Erythroblast (primary cell): ENCODE results near the gene FAM151B.
"Not testable (repeated sequence)": the region's sequence is repeated elsewhere in the genome, so short reads cannot be mapped to it uniquely, and the experiment has no call there.

Experiments used
- DNase-seq, 2 experiments: peaks; one replicate each; lab custom pipeline; 2025; lab: John Stamatoyannopoulos, UW
- GATA1 ChIP-seq: IDR thresholded peaks from 2 replicates; pipeline ENCODE4 v1.6.1; 2011; ENCODE audit warnings: low read depth, mild to moderate bottlenecking, control low read depth, low read length, moderate library complexity
- POLR2A ChIP-seq: IDR thresholded peaks from 2 replicates; pipeline ENCODE4 v1.6.1; 2011; ENCODE audit warnings: mild to moderate bottlenecking, low read length

Gene FAM151B

DNA sequence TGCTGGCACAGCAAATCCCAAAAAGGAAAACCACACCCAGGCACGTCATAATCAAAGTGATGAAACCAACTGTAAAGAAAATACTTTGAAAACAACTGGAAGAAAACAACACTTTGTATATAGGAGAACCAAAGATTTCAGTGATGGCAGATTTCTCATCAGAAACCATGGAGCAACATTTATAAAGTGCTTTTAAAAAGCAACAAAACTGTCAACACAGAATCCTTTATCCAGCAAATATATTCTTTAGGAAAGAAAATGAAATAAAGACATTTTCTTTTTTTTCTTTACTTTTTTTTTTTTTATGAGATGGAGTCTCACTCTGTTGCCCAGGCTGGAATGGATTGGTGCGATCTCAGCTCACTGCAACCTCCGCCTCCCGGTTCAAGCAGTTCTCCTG is 5.3 kb upstream of the FAM151B start:
- no peak for DNase-seq
- TF ChIP-seq POLR2A, result no peak
- TF ChIP-seq GATA1, result no peak

DNA sequence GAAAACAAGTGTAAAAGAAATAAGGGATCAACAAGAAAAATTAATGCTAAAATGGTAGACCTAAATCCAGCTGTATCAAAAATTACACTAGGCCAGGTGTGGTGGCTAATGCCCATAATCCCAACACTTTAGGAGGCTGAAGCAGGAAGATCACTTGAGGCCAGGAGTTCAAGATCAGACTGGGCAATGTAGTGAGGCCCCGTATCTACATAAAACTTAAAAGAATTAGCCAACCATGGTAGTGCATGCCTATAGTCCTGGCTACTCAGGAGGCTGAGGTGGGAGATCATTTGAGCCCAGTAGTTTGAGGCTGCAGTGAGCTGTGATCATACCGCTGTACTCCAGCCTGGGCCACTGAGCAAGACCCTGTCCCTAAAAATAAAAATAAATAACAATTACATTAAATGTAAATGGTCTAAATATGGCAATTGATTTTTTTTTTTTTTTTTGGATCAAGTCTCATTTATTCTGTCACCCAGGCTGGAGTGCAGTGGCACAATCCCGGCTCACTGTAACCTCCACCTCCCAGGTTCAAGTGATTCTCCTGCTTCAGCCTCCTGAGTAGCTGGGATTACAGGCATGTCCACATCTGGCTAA is 4.2 kb upstream of the FAM151B start:
- DNase-seq, result no peak
- TF ChIP-seq GATA1 (no peak), POLR2A (no peak)

DNA sequence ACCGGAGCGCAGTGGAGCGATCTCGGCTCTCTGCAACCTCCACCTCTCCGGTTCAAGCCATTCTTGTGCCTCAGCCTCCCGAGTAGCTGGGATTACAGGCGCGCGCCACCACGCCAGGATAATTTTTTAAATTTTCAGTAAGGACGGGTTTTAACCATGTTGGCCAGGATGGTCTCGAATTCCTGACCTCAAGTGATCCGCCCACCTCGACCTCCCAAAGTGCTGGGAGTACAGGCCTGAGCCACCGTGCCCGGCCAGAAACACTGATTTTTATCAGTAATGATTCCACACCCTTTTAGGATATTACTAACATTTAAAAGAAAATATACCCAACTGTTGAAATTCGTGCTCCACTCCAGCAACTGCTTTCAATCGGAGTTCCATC is 464 bp upstream of the FAM151B start:
- TF ChIP-seq POLR2A (no peak), GATA1 (no peak)
- DNase-seq, result no peak

DNA sequence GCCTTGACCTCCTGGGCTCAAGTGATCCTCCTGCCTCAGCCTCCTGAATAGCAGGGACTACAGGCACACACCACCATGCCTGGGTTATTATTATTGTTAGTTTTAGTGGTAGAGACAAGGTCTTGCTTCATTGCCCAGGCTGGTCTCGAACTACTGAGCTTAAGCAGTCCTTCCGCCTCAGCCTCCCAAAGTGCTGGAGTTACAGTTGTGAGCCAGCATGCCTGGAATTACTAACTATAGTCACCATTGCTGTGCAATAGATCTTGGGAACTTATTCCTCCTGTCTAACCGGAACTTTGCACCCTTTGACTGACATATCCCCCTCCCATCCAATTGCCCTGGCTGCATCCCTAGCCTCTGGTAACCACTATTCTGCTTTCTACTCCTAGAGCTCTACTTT is 3.4 kb downstream of the FAM151B start:
- TF ChIP-seq GATA1 (no peak), POLR2A (no peak)
- no peak for DNase-seq

DNA sequence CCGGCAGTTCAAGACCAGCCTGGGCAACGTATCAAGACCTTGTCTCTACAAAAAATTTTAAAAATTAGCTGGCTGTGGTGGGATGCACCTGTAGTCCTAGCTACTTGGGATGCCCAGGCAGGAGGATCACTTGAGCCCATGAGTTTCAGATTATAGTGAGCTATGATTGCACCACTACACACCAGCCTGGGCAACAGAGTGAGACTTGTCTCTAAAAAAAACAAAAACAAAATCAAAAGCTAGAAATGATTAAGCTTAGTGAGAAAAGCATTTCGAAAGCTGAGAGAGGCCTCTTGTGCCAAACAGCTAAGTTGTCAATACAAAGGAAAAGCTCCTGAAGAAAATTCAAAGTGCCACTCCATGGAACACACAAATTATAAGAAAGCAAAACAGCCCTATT is 4.8 kb downstream of the FAM151B start:
- no peak for TF ChIP-seq GATA1
- TF ChIP-seq POLR2A, result no peak
- DNase-seq, result no peak

DNA sequence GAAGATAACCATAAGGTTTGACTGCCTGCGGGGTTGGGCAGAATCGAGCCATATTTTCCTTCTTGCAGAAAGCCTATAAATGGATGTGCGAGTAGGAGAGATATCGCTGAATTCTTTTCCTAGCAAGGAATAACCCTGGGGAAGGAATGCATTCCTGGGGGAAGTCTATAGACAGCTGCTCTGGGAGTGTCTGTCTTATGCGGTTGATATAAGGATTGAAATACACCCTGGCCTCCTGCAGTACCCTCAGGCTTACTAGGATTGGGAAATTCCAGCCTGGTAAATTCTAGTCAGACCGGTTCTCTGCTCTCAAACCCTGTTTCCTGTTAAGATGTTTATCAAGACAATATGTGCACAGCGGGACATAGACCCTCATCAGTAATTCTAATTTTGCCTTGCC is 5.5 kb downstream of the FAM151B start:
- DNase-seq, result not testable (repeated sequence)

DNA sequence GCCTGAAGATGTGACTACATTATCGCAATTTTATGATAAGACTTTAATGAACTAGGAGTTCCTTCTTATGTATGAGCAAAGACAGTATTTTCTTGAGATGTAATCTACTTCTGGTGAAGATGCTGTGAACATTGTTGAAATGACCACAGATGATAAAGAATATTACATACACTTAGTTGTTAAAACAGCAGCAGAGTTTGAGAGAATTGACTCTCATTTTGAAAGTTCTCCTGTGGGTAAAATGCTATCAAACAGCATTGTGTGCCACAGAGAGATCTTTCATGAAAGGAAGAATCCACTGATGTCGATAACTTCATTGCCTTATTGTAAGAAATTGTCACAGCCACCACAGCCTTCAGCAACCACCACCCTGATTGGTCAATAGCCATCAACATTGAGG is 8.0 kb downstream of the FAM151B start:
- no peak for DNase-seq
- TF ChIP-seq POLR2A, result no peak
- TF ChIP-seq GATA1, result no peak

DNA sequence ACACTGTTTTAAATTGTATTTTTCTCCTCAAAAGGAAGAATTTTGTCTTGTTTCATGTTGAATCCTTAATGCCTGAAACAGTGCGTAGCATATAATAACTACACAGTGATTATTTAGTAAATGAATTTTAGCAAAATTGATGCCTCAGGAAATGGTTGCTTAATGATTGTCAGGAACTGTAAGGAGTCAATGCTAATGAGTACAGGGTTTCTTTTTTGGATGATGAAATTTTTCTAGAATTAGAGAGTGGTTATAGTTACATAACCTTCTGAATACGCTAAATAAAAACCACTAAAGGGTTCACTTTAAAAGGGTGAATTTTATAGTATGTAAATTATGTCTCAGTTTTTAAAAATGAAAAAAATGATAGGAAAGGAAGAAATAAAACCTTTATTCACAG is 14.9 kb downstream of the FAM151B start:
- TF ChIP-seq POLR2A (no peak), GATA1 (no peak)
- DNase-seq, result no peak

DNA sequence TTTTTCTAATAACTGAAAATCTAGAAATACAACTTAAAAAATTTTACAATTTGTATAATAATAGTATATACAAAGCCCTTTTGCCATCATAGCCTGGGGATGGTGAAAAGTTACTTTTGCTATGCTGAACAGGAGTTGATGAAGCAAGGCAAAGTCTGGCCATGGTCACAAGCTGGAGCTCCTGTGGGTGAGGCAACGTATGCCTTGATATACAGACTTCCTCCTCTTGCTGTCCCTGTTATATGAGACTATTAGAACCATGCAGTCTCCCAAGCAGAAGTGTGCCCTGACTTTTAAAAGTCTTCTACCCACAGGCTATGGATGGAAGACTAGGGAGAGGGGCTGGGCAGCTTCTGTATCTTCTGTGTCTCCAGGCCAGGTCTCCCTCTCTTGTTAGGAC is 15.7 kb downstream of the FAM151B start:
- DNase-seq, result no peak
- no peak for TF ChIP-seq GATA1
- TF ChIP-seq POLR2A, result no peak

DNA sequence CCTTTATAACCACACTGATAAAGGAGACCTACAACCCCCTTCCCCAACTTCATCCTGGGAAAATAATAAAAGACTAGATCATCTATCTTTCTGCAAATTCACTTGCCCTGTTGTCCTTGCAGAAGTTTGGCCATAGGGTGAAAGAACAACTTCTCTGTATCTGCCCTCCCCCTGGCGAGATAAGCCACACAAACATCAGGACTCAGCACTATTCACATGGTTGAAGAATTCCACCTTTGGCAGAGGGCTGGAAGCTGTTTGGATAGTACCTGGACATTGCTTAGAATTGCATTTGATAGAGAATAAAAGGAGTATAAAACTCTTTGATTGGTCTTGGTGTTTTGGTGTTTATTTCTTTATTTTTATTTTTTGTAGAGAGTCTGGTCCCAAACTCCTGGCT is 16.9 kb downstream of the FAM151B start:
- TF ChIP-seq GATA1 (no peak), POLR2A (no peak)
- no peak for DNase-seq

DNA sequence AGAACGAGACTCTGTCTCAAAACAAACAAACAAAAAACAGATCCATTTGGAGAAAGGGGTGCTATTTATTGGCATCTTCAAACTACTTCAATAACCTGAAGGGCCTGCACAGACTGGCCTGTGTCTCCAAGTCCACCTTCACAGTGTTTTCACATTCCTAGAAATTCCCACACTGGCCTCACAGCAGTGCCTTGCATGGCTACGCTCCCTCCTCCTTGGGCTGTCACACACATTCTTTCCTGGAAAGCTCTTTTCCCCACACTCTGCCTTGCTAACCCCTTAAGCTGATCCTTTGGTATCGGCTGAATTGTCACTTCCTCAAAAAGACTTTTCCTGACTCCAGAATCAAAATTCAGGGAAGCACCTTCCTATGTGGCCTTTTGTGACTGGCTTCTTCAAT is 19.8 kb downstream of the FAM151B start:
- TF ChIP-seq POLR2A, result no peak
- TF ChIP-seq GATA1, result no peak
- DNase-seq, result no peak

DNA sequence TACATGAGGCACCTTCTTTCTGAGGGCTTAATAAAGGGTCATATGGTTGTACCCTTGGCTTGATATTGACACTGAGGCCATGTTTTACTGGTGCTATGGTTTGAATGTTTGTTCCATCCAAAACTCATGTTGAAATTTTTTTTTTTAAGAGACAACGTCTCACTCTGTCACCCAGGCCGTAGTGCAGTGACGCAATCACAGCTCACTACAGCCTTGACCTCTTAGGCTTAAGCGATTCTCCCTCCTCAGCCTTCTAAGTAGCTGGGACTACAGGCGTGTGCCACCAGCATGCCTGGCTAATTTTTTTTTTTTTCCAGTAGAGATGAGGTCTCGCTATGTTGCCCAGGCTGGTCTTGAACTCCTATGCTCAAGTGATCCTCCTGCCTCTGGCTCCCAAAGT is 20.9 kb downstream of the FAM151B start:
- TF ChIP-seq GATA1 (no peak), POLR2A (no peak)
- DNase-seq, result no peak

DNA sequence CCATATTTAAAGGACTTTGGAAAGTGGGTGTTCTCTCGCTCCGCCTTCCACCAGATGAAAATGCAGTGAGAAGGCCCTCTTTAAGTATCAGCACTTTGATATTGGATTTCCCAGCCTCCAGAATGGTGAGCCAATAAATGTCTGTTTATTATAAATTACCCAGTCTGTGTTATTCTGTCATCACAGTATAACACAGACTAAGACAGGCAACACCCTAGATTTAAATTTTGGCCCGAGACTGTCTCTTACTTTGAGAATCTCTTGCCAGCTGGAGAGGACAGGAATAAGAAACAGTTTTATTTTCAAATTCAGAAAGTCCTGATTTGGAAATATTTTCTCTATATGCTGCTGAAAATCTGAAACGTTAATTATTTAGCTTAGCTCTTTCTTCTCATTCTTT is 21.5 kb downstream of the FAM151B start:
- TF ChIP-seq POLR2A (no peak), GATA1 (no peak)
- no peak for DNase-seq

DNA sequence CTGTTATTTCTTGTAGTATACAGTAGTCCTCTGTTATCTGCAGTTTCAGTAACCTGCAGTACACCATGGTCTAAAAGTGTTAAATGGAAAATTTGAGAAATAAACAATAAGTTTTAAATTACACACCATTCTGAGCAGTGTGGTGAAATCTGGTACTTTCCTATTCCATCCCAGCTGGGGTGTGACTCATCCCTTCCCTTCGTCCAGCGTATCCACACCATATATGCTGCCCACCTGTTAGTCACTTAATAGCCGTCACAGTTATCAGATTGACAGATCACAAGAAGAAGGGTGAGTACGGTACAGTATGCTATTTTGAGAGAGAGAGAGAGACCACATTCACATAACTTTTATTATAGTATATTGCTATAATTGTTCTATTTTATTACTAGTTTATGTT is 28.9 kb downstream of the FAM151B start:
- DNase-seq, result no peak
- TF ChIP-seq POLR2A (no peak), GATA1 (no peak)

DNA sequence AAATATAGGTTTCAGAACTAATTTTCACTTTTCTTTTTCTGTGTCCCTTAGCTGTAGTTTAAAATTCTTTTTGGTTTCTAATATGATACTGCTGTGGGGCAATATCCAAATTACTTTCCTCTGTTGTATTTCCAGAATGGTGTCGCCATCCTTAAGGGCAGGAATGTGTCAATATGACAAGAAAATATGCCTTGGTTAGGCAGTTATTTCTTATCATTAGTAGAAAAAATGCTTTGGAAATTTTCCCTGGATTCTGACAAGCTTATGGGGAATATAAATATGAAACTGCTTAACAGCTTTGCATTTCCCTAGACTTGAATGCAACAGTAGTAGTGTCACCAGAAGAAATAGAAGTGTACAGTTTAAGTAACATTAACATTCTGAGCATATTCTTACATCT is 52.8 kb downstream of the FAM151B start:
- no peak for DNase-seq
- TF ChIP-seq GATA1 (no peak), POLR2A (no peak)

DNA sequence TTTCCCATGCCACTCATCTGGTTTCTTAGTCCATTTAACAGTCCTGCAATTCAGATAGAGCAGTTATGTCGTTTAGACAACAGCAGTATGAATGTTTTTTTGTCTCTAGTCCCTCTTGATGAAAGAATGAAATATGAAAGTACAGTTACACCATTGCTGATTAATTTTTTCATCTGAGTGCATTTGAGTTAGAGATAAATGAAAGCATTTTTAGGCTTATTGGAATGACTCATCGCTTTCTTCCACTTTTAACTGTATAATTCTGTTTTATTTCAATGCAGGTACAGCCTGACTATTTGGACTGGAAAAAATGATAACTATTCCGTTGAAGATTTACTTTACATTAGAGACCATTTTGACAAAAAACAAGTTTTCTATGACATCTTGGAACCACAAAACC is 53.5 kb downstream of the FAM151B start:
- TF ChIP-seq GATA1, result no peak
- no peak for TF ChIP-seq POLR2A
- no peak for DNase-seq
